Subcutaneous adipose tissue (tissue), 4 donors: Measurements from ENCODE around the gene AK5. TPM values are rescaled to one million over a fixed set of nuclear protein-coding genes. Genes with fewer than 3 reads are reported as not detected.

Experiments used
- CTCF ChIP-seq: fragments of 450-650 bp; IDR thresholded peaks from one replicate; pipeline ENCODE4 v1.5.1; 2016; ENCODE audit warnings: low read depth, mild to moderate bottlenecking, control low read depth, antibody characterized with exemption, moderate library complexity
- total RNA-seq, 4 donors: library from RNA; depleted of rRNA; stranded (reverse); fragments of >200 nt; gene quantifications; one replicate each; pipeline ENCODE4 v1.1.0, GENCODE V29; 2016

AK5 gene
- total RNA-seq, 4 donors from 2014 or later = 0.34 to 0.38 TPM; not detected in 2

- TF ChIP-seq CTCF = no peak
Observed at GRCh38 chr1:77557053-77557452, 275.2 kb downstream of the AK5 start.

GRCh38 chr1:77558591-77559164, 276.9 kb downstream of the AK5 start:
- TF ChIP-seq CTCF = no peak

GRCh38 chr1:77560741-77561140, 278.9 kb downstream of the AK5 start:
- no peak for TF ChIP-seq CTCF

GRCh38 chr1:77562596-77563150, 280.9 kb downstream of the AK5 start:
- TF ChIP-seq CTCF = no peak

- TF ChIP-seq CTCF = no peak
Observed at GRCh38 chr1:77565321-77565720, 283.5 kb downstream of the AK5 start.

- no peak for TF ChIP-seq CTCF
Observed at GRCh38 chr1:77571642-77572041, 289.8 kb downstream of the AK5 start.

GRCh38 chr1:77579547-77579946, 297.7 kb downstream of the AK5 start:
- TF ChIP-seq CTCF = no peak
